HEK293 (cell line): ENCODE results near the gene ARID1A.

Experiments used
- KLF1 ChIP-seq: fragments of 450-650 bp; formaldehyde crosslinking; IDR thresholded peaks from 2 replicates; pipeline ENCODE4 v1.5.1; 2016; ENCODE audit warnings: missing biosample characterization, missing genetic modification characterization
- RBAK ChIP-seq: fragments of 450-650 bp; formaldehyde crosslinking; IDR thresholded peaks from 2 replicates; pipeline ENCODE4 v1.5.1; 2016; ENCODE audit warnings: missing biosample characterization, missing genetic modification characterization
- ZFHX2 ChIP-seq: fragments of 450-650 bp; formaldehyde crosslinking; conservative IDR thresholded peaks from 2 replicates; pipeline ENCODE4 v1.5.1; 2016; ENCODE audit warnings: missing biosample characterization, missing genetic modification characterization
- ZNF529 ChIP-seq: fragments of 450-650 bp; formaldehyde crosslinking; IDR thresholded peaks from 2 replicates; pipeline ENCODE4 v1.5.1; 2017; ENCODE audit warnings: missing genetic modification characterization, missing biosample characterization; ENCODE audit not compliant: insufficient replicate concordance
- TF ChIP-seq, protein P1 (sequence below): fragments of 450-650 bp; formaldehyde crosslinking; IDR thresholded peaks from 2 replicates; pipeline ENCODE4 v1.5.1; 2016; ENCODE audit warnings: missing biosample characterization, missing genetic modification characterization

DNA sequence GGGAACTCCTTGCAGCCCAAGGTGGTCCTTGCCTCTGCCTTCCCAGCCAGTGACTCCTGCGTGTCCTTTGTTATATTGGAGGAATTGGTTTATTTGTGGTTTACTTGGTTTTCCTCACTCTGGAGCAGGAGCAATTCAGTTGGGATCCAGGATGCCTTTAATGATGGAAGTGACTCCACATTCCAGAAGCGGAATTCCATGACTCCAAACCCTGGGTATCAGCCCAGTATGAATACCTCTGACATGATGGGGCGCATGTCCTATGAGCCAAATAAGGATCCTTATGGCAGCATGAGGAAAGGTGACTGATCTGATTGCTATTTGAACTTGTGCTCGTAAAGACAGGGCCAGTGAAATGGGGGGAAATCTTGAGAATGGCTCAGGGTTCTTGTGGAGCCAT, 76.9 kb downstream of the ARID1A start:
- TF ChIP-seq ZFHX2 (tag by site-specific recombination) (no peak), ZNF529 (no peak), RBAK (tag by site-specific recombination) (no peak), KLF1 (tag by site-specific recombination) (no peak)
- TF ChIP-seq, protein P1, sequence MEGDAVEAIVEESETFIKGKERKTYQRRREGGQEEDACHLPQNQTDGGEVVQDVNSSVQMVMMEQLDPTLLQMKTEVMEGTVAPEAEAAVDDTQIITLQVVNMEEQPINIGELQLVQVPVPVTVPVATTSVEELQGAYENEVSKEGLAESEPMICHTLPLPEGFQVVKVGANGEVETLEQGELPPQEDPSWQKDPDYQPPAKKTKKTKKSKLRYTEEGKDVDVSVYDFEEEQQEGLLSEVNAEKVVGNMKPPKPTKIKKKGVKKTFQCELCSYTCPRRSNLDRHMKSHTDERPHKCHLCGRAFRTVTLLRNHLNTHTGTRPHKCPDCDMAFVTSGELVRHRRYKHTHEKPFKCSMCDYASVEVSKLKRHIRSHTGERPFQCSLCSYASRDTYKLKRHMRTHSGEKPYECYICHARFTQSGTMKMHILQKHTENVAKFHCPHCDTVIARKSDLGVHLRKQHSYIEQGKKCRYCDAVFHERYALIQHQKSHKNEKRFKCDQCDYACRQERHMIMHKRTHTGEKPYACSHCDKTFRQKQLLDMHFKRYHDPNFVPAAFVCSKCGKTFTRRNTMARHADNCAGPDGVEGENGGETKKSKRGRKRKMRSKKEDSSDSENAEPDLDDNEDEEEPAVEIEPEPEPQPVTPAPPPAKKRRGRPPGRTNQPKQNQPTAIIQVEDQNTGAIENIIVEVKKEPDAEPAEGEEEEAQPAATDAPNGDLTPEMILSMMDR, result no peak
